RWPE2 (cell line): Measurements from ENCODE around the gene SLC17A3.

Source experiments
- ATAC-seq: fragments of 200-7000 bp; cut with Tn5 transposase; 3 replicates; pipeline ENCODE4 v1.9.1; 2021; ENCODE audit warnings: low read depth
- DNase-seq: peaks from one replicate; pipeline ENCODE4 v3.0.0-alpha.2; 2020; ENCODE audit warnings: low spot score
- H3K27ac ChIP-seq: fragments of 450-650 bp; 2 replicates; pipeline ENCODE4 v1.5.1; 2017; ENCODE audit warnings: mild to moderate bottlenecking; ENCODE audit not compliant: poor library complexity, severe bottlenecking
- H3K27me3 ChIP-seq: fragments of 250-450 bp; sonication (Bioruptor Pico); 2 replicates; pipeline ENCODE4 v1.5.1; 2021; ENCODE audit warnings: mild to moderate bottlenecking, moderate library complexity; ENCODE audit not compliant: insufficient read depth, poor library complexity, severe bottlenecking
- H3K36me3 ChIP-seq: fragments of 250-450 bp; sonication (Bioruptor Pico); 2 replicates; pipeline ENCODE4 v1.5.1; 2020; ENCODE audit warnings: low read depth, mild to moderate bottlenecking, moderate library complexity
- H3K4me1 ChIP-seq: fragments of 250-450 bp; sonication (Bioruptor Pico); 2 replicates; pipeline ENCODE4 v1.5.1; 2021; ENCODE audit warnings: mild to moderate bottlenecking, moderate library complexity; ENCODE audit not compliant: insufficient read depth, poor library complexity, severe bottlenecking
- H3K4me3 ChIP-seq: fragments of 250-450 bp; sonication (Bioruptor Pico); 2 replicates; pipeline ENCODE4 v1.5.1; 2021; ENCODE audit warnings: mild to moderate bottlenecking, moderate library complexity; ENCODE audit not compliant: severe bottlenecking
- H3K9me3 ChIP-seq: fragments of 250-450 bp; sonication (Bioruptor Pico); 2 replicates; pipeline ENCODE4 v1.5.1; 2021; ENCODE audit warnings: mild to moderate bottlenecking, moderate library complexity; ENCODE audit not compliant: severe bottlenecking
- TF ChIP-seq, protein P1 (sequence below): fragments of 450-650 bp; IDR thresholded peaks from one replicate; pipeline ENCODE4 v1.5.1; 2017; ENCODE audit warnings: mild to moderate bottlenecking, moderate library complexity; ENCODE audit not compliant: poor library complexity, severe bottlenecking

The SLC17A3 gene

DNA sequence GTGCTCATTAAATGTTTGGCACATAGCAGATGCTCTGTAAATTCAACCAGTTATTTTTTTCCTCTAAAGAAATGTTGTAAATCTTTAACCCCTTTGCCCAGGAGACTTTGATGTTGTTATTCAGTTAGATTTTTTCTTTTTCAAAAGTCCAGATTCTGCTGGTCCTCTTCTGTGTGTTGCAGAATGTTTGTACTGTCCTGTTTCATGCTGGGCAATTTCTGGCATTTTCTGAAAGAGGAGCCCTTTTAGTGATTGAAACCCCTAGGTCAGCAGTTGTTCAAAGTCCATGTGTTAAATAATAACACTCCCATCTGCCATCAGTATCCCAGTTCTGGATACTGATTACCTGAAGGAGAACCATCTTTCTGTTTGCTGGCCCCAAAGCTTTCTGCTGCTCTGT is 40.9 kb downstream of the SLC17A3 start:
- Histone ChIP-seq H3K9me3 (no peaks in the 10 kb centered on the region), H3K36me3 (no peaks in the 10 kb centered on the region), H3K4me3 (no peak overlapping the region), H3K4me1 (no peaks in the 10 kb centered on the region), H3K27me3 (peaks cover 18% of the 10 kb centered on the region), H3K27ac (no peak overlapping the region)
- DNase-seq (no peak), ATAC-seq (no peak)
- TF ChIP-seq, protein P1, sequence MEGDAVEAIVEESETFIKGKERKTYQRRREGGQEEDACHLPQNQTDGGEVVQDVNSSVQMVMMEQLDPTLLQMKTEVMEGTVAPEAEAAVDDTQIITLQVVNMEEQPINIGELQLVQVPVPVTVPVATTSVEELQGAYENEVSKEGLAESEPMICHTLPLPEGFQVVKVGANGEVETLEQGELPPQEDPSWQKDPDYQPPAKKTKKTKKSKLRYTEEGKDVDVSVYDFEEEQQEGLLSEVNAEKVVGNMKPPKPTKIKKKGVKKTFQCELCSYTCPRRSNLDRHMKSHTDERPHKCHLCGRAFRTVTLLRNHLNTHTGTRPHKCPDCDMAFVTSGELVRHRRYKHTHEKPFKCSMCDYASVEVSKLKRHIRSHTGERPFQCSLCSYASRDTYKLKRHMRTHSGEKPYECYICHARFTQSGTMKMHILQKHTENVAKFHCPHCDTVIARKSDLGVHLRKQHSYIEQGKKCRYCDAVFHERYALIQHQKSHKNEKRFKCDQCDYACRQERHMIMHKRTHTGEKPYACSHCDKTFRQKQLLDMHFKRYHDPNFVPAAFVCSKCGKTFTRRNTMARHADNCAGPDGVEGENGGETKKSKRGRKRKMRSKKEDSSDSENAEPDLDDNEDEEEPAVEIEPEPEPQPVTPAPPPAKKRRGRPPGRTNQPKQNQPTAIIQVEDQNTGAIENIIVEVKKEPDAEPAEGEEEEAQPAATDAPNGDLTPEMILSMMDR = no peak

DNA sequence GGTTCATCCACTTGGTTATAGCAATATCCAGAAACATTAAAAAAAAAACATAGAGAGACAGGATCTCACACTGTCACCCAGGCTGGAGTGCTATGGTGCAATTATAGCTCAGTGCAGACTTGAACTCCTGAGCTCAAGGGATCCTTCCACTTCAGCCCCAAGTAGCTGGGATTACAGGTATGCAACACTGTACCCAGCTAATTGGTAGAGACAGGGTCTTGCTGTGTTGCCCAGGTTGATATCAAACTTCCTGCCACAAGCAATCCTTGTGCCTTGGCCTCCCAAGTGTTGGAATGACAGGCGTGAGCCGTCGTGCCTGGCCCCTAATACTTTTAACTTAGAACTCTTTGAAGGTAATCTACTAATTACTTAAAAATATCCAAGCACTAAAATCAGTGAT is 41.4 kb downstream of the SLC17A3 start:
- DNase-seq (no peak), ATAC-seq (no peak)
- no peak overlapping the region for H3K27ac ChIP-seq
- H3K27me3 ChIP-seq = peaks cover 18% of the 10 kb centered on the region
- no peaks in the 10 kb centered on the region for H3K36me3 ChIP-seq
- no peaks in the 10 kb centered on the region for H3K9me3 ChIP-seq
- TF ChIP-seq, protein P1 = no peak
- H3K4me1 ChIP-seq = no peaks in the 10 kb centered on the region
- no peak overlapping the region for H3K4me3 ChIP-seq

DNA sequence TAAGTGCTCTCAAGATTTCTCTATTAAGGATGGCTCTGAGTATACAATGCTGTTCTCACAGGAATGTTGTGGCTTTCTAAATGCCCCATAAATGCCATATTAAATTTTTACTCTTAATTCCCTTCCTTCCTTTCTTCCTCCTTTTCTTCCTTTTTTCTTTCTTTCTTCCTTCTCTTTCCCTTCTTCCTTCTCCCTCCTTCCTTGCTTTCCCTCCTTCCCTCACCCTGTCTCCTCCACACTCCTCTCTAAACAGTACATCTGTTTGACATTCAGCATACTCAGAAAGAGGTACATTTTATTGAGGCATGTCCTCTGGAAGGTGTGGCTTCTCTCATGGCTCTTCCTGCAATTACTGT is 41.8 kb downstream of the SLC17A3 start:
- ATAC-seq (no peak), DNase-seq (no peak)
- TF ChIP-seq, protein P1 = no peak
- H3K9me3 ChIP-seq = no peaks in the 10 kb centered on the region
- peaks cover 17% of the 10 kb centered on the region for H3K27me3 ChIP-seq
- no peaks in the 10 kb centered on the region for H3K4me1 ChIP-seq
- H3K4me3 ChIP-seq = no peak overlapping the region
- H3K27ac ChIP-seq = no peak overlapping the region
- no peaks in the 10 kb centered on the region for H3K36me3 ChIP-seq

- Histone ChIP-seq H3K4me3 (no peak within 1 kb of the TSS), H3K27ac (no peak within 1 kb of the TSS), H3K27me3 (peaks cover 16% of the 10 kb centered on the region), H3K9me3 (no peaks in the 10 kb centered on the region), H3K36me3 (no peaks in the 10 kb centered on the region), H3K4me1 (no peaks in the 10 kb centered on the region)
- TF ChIP-seq, protein P1 = no peak
- ATAC-seq (no peak), DNase-seq (no peak)
Measured at GRCh38 chr6:25831532-25832306, 42.3 kb downstream of the SLC17A3 start, which contains the start of gene SLC17A1. Gene SLC17A1 (minus strand): TSS chr6:25832052. CDS start chr6:25830557, 1,495 bp downstream.

- no peak for ATAC-seq
- H3K4me1 ChIP-seq = no peaks in the 10 kb centered on the region
Measured at GRCh38 chr6:25830458-25830857, 43.6 kb downstream of the SLC17A3 start.

More at GRCh38 chr6:25830458-25830857, 43.6 kb downstream of the SLC17A3 start:
- DNase-seq = no peak
- no peaks in the 10 kb centered on the region for H3K9me3 ChIP-seq
- H3K27ac ChIP-seq = no peak overlapping the region
- H3K4me3 ChIP-seq = no peak overlapping the region
- peaks cover 22% of the 10 kb centered on the region for H3K27me3 ChIP-seq
- TF ChIP-seq, protein P1 = no peak
- H3K36me3 ChIP-seq = no peaks in the 10 kb centered on the region
